GM23338 (cell line): Measurements from ENCODE around the gene CDC14A.

ENCODE experiments used
- CREB1 ChIP-seq: fragments of 250-450 bp; sonication (Bioruptor Pico); IDR thresholded peaks from 2 replicates; pipeline ENCODE4 v1.5.0; 2020; ENCODE audit warnings: low read depth, mild to moderate bottlenecking, moderate library complexity
- EZH2 ChIP-seq: fragments of 200-600 bp; sonication (generic); IDR thresholded peaks from one replicate; pipeline ENCODE4 v1.8.0; 2017; ENCODE audit warnings: antibody characterized with exemption, mild to moderate bottlenecking, low read depth; ENCODE audit not compliant: unreplicated experiment
- EZH2phosphoT487 ChIP-seq: fragments of 200-600 bp; sonication (generic); IDR thresholded peaks from one replicate; pipeline ENCODE4 v1.8.1; 2018; ENCODE audit warnings: antibody characterized with exemption; ENCODE audit not compliant: unreplicated experiment
- JUNB ChIP-seq: IDR thresholded peaks from one replicate; pipeline ENCODE4 v1.6.1; 2016; ENCODE audit warnings: antibody characterized with exemption; ENCODE audit not compliant: unreplicated experiment
- NANOG ChIP-seq: IDR thresholded peaks from 2 replicates; pipeline ENCODE4 v1.6.1; 2016; ENCODE audit warnings: antibody characterized with exemption, borderline replicate concordance
- POLR2AphosphoS5 ChIP-seq: IDR thresholded peaks from 2 replicates; pipeline ENCODE4 v1.6.1; 2016; ENCODE audit warnings: antibody characterized with exemption, low read depth
- REST ChIP-seq: IDR thresholded peaks from one replicate; pipeline ENCODE4 v1.6.1; 2018; ENCODE audit warnings: antibody characterized with exemption; ENCODE audit not compliant: unreplicated experiment
- STAT1 ChIP-seq: IDR thresholded peaks from one replicate; pipeline ENCODE4 v1.6.1; 2016; ENCODE audit warnings: antibody characterized with exemption; ENCODE audit not compliant: unreplicated experiment
- ZNF114 ChIP-seq: fragments of 250-450 bp; sonication (Bioruptor Pico); IDR thresholded peaks from 2 replicates; pipeline ENCODE4 v1.5.0; 2020; ENCODE audit warnings: mild to moderate bottlenecking, moderate library complexity
- ZNF331 ChIP-seq: fragments of 250-450 bp; sonication (Bioruptor Pico); IDR thresholded peaks from 2 replicates; pipeline ENCODE4 v1.5.0; 2020; ENCODE audit warnings: low read depth, mild to moderate bottlenecking, moderate library complexity
- TF ChIP-seq, protein P1 (sequence below), 2 experiments: fragments of 200-600 bp in 1 of 2; sonication (generic) in 1 of 2; conservative IDR thresholded peaks; 2 replicates each; pipeline versions ENCODE4 v1.5.1 to v1.6.1; 2016 to 2017; ENCODE audit warnings: antibody characterized with exemption in 2 of 2, low read depth in 2 of 2, mild to moderate bottlenecking in 2 of 2, moderate library complexity in 1 of 2
- TF ChIP-seq, protein P2 (sequence below): IDR thresholded peaks from 2 replicates; pipeline ENCODE4 v1.6.1; 2016; ENCODE audit warnings: antibody characterized with exemption

DNA sequence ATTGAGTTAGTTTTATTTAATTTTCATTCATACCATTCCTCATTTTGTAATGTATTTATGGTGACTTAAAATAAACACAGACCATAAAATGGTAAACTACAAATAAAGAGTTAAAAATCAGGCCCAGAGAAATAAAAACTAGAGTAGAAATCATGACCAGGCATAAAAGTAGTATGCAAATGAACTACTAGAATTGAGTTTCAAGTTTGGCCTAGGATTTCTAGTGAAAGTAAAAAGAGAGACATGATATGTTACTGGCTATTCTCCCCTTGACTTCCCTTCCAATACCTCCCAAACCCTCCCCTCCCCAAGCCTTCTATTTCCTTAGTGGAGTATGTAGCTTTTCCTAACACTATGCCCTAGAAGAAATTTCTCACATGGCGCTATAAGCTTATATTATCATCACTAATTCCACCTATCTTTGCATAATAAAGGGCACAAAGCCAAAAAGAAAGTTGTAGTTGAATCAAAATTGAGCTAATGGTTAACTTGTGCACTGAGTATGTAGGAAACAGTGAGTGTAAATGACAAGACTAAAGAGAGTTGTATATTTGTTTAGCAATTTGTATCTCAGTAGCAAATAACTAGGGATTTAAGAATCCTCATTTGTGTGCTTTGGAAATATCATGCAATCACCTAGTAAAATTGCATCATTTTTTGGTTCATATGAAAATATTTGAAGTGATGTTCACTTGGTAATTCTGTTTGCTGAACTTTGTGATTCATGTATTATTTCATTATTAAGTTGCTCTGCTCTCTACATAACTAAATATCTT, 29.7 kb upstream of the CDC14A start:
- TF ChIP-seq, protein P1, sequence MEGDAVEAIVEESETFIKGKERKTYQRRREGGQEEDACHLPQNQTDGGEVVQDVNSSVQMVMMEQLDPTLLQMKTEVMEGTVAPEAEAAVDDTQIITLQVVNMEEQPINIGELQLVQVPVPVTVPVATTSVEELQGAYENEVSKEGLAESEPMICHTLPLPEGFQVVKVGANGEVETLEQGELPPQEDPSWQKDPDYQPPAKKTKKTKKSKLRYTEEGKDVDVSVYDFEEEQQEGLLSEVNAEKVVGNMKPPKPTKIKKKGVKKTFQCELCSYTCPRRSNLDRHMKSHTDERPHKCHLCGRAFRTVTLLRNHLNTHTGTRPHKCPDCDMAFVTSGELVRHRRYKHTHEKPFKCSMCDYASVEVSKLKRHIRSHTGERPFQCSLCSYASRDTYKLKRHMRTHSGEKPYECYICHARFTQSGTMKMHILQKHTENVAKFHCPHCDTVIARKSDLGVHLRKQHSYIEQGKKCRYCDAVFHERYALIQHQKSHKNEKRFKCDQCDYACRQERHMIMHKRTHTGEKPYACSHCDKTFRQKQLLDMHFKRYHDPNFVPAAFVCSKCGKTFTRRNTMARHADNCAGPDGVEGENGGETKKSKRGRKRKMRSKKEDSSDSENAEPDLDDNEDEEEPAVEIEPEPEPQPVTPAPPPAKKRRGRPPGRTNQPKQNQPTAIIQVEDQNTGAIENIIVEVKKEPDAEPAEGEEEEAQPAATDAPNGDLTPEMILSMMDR (conservative IDR thresholded peaks at IDR 0.05; ENCODE audit: low read depth in 2 of 2), result no peak
- no peak for TF ChIP-seq CREB1 (CRISPR knock-in tag)
- no peak for TF ChIP-seq EZH2phosphoT487
- no peak for TF ChIP-seq EZH2
- TF ChIP-seq ZNF331 (CRISPR knock-in tag), result no peak
- no peak for TF ChIP-seq POLR2AphosphoS5
- TF ChIP-seq REST, result no peak
- no peak for TF ChIP-seq ZNF114
- TF ChIP-seq JUNB, result no peak
- TF ChIP-seq, protein P2, sequence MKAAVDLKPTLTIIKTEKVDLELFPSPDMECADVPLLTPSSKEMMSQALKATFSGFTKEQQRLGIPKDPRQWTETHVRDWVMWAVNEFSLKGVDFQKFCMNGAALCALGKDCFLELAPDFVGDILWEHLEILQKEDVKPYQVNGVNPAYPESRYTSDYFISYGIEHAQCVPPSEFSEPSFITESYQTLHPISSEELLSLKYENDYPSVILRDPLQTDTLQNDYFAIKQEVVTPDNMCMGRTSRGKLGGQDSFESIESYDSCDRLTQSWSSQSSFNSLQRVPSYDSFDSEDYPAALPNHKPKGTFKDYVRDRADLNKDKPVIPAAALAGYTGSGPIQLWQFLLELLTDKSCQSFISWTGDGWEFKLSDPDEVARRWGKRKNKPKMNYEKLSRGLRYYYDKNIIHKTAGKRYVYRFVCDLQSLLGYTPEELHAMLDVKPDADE, result no peak
- TF ChIP-seq STAT1, result no peak
- TF ChIP-seq NANOG, result no peak
